Hindlimb muscle (tissue), 1 donor: ENCODE measurements around the gene OXER1. TPM values are rescaled to one million over a fixed set of nuclear protein-coding genes. Genes with fewer than 3 reads are reported as not detected.

ENCODE experiments used
- DNase-seq: peaks from one replicate; pipeline ENCODE4 v3.0.0-alpha.2; 2013
- polyA plus RNA-seq: library from polyadenylated mRNA; unstranded; fragments of 120-200 nt; gene quantifications from one replicate; pipeline ENCODE4 v1.2.1, GENCODE V29; 2013; ENCODE audit not compliant: insufficient read length

OXER1 gene
- polyA plus RNA-seq, 1 donor: 7.0 TPM

GRCh38 chr2:42793334-42794270 lies 29.7 kb upstream of the OXER1 start:
- DNase-seq: peak; percentile 65

GRCh38 chr2:42792583-42793333 lies 28.8 kb upstream of the OXER1 start, which contains the start of gene HAAO:
Gene HAAO, minus strand, starts transcription at chr2:42792583. Its CDS starts 47 bp downstream, at chr2:42792536.
- peak; percentile 77 for DNase-seq

GRCh38 chr2:42792087-42792582 lies 28.2 kb upstream of the OXER1 start:
- DNase-seq: no peak

GRCh38 chr2:42791606-42792005 lies 27.7 kb upstream of the OXER1 start:
- no peak for DNase-seq

GRCh38 chr2:42789751-42790150 lies 25.8 kb upstream of the OXER1 start:
- no peak for DNase-seq

- DNase-seq: no peak
Observed at GRCh38 chr2:42788882-42789281, 24.9 kb upstream of the OXER1 start.

- no peak for DNase-seq
Observed at GRCh38 chr2:42788478-42788793, 24.5 kb upstream of the OXER1 start.

- no peak for DNase-seq
Observed at GRCh38 chr2:42787788-42788477, 24.0 kb upstream of the OXER1 start.

- no peak for DNase-seq
Observed at GRCh38 chr2:42787424-42787787, 23.5 kb upstream of the OXER1 start.

GRCh38 chr2:42786561-42787345 lies 22.8 kb upstream of the OXER1 start:
- DNase-seq: no peak

- DNase-seq: no peak
Observed at GRCh38 chr2:42784204-42784880, 20.4 kb upstream of the OXER1 start.

- no peak for DNase-seq
Observed at GRCh38 chr2:42783511-42783910, 19.6 kb upstream of the OXER1 start.

- no peak for DNase-seq
Observed at GRCh38 chr2:42781181-42781580, 17.2 kb upstream of the OXER1 start.

- DNase-seq: no peak
Observed at GRCh38 chr2:42777883-42778805, 14.2 kb upstream of the OXER1 start.

- DNase-seq: no peak
Observed at GRCh38 chr2:42775810-42776209, 11.9 kb upstream of the OXER1 start.

- no peak for DNase-seq
Observed at GRCh38 chr2:42775186-42775585, 11.3 kb upstream of the OXER1 start.

GRCh38 chr2:42771546-42772153 lies 7.7 kb upstream of the OXER1 start:
- DNase-seq: no peak

GRCh38 chr2:42770288-42771131 lies 6.6 kb upstream of the OXER1 start:
- no peak for DNase-seq
